SIG-M5 (cell line): ENCODE results near the gene DCLRE1B.
"Not testable (repeated sequence)": the region's sequence is repeated elsewhere in the genome, so short reads cannot be mapped to it uniquely, and the experiment has no call there.

Experiments used
- DNase-seq: peaks from one replicate; lab custom pipeline; 2025; lab: John Stamatoyannopoulos, UW

DCLRE1B gene

GRCh38 chr1:113948151-113948550 lies 43.0 kb downstream of the DCLRE1B start:
- not testable (repeated sequence) for DNase-seq

GRCh38 chr1:113949007-113949406 lies 43.9 kb downstream of the DCLRE1B start:
- DNase-seq: no peak

GRCh38 chr1:113950908-113951307 lies 45.8 kb downstream of the DCLRE1B start:
- DNase-seq: no peak

- no peak for DNase-seq
Observed at GRCh38 chr1:113951719-113952118, 46.6 kb downstream of the DCLRE1B start.

- no peak for DNase-seq
Observed at GRCh38 chr1:113957984-113958383, 52.9 kb downstream of the DCLRE1B start.

GRCh38 chr1:113958691-113959090 lies 53.6 kb downstream of the DCLRE1B start:
- no peak for DNase-seq

GRCh38 chr1:113963281-113963906 lies 58.3 kb downstream of the DCLRE1B start:
- DNase-seq: no peak
